SW480 (cell line): Measurements from ENCODE around the gene C1QL1.

Experiments used
- DNase-seq: peaks from one replicate; pipeline ENCODE4 v3.0.0-alpha.2; 2016; ENCODE audit warnings: low spot score

The C1QL1 gene

DNA sequence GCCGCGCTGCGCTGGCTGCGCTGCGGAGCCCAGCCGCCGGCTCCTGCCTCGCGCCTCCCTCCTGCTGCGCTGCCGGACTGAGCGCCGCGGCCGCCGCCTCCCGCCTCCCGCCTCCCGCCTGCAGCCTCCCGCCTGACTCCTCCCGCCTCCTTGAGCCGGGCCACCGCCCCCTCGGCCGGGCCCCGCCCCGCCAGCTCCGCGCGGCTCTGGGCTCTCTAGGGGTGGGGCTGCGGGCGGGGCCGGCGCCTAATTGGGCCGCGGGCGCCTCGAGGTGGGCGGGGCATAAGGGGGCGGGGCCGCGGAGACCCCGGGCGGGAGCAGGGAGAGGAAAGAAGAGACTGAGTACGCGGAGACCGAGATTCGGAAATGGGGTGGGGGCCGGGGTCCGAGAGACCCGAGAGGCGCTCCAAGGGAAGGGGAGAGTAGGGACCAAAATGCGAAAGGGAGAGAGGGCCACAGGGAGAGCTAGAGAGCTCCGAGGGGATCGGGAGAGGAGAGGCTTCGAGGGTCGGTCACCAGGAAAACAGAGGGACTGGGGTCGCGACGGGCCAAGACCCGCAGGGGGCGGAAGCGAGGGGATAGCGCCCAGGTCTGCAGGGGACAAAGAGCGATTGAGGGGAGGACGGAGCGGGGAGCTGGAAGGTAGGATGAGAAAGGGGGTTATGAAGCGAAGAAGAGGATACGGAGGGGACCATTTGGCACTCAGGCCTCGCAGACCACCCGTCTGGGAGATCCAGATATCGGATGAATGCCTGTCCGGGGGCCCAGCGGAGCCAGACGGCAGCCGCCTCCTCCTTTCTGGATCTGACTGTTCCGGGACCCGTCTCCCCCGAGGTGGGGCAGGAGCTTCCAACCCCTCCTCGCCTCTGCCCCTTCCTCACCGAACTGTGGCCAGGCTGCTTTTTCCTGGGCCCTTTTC is at the start of gene C1QL1:
Gene C1QL1 (minus strand): TSS at position 79 of the 919 bp plus-strand sequence. CDS start 255 bp downstream, outside the sequence.
- peak; percentile 82 for DNase-seq

DNA sequence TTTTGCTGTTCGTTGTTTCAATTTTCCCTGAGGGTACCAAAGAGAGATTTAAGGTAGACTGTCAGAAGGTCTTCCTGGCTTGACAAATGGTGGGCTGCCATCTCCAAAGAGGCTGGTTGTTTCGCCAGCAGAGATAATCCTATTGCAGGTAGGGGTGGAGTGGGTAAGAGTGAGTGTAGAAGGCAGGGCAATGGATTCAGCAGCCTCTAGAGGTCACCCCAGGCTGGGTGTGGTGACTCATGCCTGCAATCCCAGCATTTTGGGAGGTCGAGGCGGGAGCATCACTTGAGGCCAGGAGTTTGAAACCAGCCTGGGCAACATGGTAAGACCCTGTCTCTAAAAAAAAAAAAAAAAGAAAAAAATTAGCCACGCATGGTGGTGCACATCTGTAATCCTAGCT is 48.7 kb upstream of the C1QL1 start:
- DNase-seq = no peak

GRCh38 chr17:45016237-45016636 is 48.1 kb upstream of the C1QL1 start:
- no peak for DNase-seq

DNA sequence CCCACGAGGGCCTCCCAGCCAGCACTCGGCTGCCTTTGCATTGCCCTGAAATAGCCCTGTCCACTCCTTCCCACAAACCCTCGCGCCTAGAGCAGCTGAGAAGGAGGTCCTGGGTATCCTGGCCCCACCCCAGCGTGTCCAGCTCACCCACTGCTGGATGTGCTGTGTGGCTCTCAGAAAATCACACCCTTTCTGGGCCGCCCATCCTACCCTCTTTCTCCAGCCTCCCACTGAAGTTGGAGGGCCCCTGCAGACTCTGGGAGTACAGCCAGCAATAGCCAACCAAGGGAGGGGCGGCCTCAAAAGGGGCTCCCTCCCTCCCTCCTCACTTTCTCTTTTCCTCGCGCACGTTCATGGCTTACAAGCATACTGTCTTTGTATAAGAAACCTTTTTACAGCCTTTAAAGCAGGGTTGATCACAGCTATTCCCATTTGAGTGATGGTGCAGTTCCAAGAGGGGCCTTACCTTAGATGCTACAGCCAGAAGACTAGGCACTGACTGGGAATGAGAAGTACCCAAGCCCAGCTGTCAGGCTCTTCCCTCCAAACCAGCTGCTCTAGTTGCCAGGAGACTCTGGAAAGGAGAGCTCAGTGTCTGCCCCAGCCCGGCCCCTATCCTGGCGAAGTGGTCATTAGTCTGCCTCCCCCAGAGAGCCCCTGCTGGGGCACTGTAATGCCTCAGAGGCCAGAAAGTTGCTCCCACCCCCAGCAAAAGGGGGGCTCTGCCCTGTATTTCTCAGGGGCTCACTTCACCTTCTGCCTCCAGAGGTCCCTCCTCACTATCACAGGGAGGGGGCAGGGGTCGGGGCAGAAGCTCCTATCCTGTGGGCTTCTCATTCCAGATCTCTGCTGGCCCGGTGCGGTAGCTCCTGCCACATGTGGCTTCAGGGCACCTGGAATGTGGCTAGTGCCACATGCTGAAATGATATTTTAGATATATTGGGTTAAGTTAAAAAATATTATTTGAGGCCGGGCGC is 45.2 kb upstream of the C1QL1 start:
- DNase-seq = no peak

DNA sequence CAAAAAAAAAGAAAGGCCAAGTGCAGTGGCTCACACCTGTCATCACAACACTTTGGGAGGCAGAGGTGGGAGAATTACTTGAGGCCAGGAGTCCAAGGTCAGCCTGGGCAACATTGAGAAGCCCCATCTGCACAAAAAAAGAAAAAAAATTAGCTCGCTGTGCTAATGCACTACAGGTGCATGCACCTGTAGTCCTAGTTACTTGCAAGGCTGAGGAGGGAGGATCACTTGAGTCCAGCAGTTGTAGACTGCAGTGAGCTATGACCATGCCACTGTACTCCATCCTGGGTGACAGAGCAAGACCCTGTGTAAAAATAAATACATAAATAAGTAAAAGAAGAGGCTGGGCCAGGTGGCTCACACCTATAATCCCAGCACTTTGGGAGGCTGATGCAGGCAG is 43.7 kb upstream of the C1QL1 start:
- DNase-seq = no peak

DNA sequence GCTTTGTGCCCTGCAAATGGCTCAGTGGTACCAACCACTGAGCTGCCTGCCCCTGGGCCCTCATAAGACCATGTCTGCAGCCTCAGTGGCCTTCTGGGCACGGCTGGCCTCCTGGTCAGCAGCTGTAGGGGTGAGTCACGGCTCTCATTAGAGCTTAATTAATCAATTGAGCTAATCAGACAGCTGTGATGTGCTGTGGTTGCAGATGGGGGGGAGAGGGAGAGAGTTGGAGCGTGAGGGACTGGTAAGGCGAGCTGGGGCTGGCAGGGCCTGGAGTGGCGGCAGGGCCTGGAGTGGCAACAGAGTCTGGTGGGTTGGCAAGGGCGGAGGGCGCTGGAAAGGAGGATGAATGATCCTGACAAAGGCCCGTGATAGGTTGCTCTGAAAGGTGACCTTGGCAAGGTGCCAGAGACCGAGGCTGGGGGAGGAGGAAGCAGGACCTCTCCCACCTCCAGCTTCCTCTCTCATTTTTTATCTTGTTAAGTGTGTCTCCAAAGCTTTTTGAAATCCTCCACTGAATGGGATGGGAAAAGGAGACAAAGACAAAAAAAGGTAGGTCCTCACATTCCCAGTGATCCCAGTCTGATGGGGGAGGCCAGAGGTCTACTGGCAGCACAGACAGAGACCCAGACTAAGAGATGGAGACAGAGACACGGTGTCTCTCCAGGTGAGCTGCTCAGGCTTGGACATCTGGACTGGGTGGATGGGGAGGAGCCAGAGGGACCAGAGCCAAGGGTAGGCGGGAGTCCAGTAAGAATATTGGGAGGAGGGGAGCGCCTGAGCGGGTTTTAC is 41.8 kb upstream of the C1QL1 start:
- DNase-seq = no peak

GRCh38 chr17:45008216-45008615 is 40.1 kb upstream of the C1QL1 start:
- no peak for DNase-seq

DNA sequence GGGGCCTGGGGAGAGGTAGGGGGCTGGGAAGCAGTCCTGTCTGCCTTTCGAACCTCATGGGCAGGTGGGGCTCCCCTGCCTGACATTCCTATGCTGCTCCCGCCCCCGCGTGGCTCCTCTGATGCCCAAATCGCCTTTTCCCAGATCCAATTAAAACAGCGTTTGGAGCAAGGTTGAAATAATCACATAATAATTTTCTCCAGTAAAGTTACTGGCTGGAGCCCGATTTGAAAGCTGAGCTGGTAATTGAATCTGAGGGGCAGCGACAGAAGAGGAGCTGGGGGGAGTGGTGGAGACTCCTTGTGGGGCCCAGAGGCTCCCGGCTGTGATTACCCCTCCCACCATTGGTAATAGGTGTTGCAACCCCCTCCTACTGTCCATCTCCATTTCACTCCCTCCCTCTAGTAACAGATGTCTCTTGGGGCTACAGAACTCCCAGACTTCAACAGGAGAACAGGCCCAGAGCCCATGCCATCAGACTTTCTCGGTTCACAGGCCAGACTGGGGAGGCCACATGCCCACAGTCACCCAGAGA is 38.9 kb upstream of the C1QL1 start:
- DNase-seq = no peak

DNA sequence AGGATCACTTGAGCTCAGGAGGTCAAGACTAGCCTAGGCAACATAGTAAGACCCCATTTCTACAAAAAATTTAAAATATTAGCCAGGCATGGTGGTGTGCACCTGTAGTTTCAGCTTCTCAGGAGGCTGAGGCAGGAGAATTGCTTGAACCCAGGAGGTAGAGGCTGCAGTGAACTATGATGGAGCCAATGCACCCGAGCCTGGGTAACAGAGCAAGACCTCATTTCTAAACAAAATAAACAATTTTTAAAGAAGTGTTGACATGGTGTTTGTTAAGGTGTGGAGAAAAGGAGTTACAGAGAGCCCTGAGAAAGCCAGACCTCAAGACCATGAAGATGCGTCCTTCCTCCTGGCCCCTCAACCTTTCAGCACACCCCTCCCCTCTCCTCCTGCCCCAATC is 37.6 kb upstream of the C1QL1 start:
- no peak for DNase-seq

GRCh38 chr17:45004388-45004787 is 36.3 kb upstream of the C1QL1 start:
- DNase-seq = no peak

DNA sequence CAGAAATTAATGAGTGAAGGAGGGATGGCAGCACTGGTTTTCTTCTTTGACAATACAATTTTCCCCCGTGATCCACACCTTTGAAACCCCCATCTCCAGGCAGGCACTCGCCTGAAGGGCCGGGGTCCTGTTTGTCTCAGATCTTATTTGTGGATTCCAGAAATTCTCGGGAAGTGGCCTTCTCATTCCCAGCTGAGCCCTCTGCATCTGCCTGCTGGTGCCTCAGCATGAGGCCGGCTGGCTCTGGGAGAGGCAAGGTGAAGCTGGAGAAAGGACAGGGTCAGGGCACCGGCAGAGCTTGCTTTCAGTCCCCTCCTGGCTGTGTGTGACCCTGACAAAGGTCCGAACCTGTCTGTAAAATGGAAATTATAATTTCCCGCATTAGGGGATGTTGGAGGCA is 35.8 kb upstream of the C1QL1 start:
- no peak for DNase-seq

DNA sequence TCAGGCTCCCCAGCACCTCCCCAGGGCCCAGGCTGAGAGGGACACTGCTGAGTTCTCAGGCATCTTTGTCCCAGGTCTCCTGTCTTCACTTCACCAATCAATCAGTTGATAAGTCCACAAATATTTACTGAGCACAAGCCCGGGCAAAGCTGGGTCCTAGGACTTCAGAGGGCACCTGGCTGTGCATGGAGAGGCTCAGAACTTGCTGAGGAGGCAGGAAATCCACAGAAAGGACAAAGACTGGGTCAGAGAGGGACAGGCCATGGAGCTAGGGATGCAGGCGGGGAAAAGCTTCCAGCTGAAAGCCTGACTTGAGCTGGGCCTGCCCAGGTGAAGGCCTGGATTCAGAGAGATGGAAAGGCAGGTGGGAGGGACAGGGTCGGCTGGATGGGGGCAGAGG is 33.2 kb upstream of the C1QL1 start:
- DNase-seq = no peak

- no peak for DNase-seq
Observed at GRCh38 chr17:44999433-44999832, 31.3 kb upstream of the C1QL1 start.

- no peak for DNase-seq
Observed at GRCh38 chr17:44998646-44999045, 30.5 kb upstream of the C1QL1 start.

DNA sequence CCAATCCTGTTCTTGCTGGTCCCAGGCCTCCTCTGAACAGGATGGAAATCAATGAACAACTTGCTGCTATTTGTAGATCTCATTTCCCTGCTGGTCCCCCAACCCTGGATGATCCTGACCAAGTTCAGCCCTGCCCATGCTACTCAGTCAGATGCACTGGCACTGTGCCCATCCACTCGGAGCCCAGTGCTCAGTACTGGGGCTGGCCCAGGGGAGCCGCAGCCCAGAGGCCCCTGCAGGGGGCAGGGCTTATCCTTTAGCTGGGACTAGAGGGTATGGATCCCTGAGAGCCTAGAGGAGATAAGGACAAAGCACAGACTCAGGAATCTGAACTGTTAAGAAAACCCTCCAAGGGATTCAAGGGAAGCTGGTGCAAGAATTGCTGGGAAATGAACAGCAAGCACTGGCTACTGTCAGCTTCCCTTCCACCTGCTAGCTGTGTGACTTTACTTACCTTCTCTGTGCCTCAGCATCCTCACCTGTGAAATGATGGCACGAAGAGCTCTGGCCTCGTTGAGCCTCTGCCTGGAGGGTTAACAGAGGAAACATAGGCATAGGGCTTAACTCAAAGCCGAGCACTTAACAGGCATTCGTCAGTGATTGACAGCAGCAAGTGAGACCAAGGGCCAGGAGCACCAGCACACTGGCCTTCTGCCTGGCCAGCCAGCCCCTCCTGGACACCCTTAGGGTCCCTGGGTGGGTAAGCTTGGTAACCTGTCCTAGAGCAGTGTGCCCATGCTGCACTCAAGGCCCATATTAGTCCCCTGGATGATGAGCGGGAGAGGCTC is 29.8 kb upstream of the C1QL1 start:
- no peak for DNase-seq

DNA sequence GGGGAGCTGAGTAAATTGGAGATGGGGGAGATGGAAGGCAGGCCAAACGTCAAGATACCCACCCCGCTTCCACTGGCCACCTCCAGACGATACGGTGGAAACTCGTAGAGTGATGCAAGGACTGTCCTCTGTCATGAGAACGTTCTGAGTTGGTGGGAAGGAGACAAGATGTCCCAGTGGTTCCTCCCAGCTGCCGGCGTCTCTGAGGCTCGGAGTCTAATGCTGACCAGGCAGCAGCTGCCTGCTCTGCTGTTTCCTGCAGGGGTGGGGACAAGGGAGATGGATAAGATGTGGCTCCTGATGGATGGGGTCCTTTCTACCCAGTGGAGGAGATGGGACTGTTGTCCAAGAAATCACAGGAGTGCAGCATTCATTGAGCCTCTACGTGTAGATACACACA is 28.2 kb upstream of the C1QL1 start:
- DNase-seq = no peak

- no peak for DNase-seq
Observed at GRCh38 chr17:44995436-44996001, 27.4 kb upstream of the C1QL1 start.

DNA sequence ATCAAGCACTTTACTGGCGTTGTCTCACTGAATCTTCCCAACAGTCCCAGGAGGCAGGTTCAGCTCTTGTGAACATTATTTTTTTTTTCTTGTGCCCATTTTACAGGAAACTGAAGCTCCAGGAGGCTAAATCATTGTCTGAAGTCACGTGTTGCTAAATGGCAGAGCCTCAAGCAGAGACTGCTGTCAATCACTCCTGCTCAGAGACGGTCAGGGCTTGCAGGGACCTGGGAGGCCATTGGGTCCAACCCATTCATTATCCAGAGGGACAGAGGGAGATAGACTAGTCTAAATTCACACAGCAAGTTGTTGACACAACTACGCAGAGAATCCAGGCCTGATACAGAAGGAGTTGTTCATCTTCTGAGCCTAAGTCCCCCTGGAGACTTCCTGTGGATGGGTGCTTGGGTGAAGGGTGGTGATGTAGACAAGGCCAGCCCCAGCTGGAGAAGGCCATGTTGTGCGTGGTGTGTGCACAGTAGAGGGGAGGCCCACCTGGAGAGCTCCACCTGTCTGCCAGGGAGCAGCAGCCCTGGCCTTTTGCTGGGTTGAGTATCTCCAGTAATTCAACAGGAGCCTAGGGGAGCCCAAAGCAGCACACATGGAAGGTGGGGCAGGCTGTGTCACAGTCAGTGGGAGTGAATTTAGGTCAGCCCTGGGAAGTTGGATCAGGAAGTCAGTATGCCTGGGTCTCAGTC is 24.3 kb upstream of the C1QL1 start:
- no peak for DNase-seq

DNA sequence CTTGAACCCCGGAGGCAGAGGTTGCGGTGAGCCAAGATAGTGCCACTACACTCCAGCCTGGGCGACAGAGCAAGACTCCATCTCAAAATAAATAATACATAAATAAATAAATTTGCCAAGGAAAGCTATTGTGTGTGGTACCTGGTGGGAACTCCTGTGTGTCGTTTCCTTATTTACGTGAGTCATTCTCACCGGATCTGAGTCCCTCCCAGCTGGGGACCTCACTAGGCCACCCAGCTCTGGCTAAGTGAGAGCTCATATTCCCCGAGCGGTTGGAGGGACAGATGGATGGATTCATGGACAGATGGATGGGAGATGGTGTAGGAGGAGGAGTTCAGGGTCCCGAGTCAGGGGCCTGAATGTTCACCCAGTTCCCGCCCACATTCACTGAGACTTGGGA is 22.9 kb upstream of the C1QL1 start:
- DNase-seq = no peak

DNA sequence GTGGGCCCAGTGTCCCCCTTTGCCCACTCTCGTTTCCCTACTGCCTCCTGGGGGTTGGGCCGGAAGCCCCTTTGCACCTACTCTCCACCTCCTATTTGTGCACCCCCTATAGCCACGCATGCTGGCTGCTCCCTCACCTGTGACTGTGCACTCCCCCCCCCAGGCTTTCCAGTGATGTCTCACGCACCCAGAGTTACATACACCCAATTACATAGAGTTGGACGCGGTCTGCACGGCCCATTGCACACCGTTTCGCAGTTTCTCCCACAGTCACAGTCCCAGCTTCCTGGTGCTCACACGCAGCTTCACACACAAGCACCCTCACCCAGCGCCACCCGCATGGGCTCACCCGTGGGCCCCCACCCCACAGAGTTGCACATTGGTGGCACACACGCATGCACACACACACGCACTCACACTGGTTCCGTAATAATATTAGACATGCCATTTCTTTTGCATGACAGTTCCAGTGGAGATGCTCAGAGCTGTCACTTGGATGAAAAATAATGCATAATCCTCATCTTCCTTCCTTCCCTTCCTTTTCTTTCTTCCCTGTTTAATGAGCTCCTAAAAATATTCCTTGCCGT is 21.5 kb upstream of the C1QL1 start:
- no peak for DNase-seq
